Effector memory CD4-positive, alpha-beta T cell (primary cell): Measurements from ENCODE around the gene ADAMTS19.

Experiments used
- DNase-seq, 3 donors: peaks; one replicate each; pipeline ENCODE4 v3.0.0-alpha.2; 2020
- H3K27ac ChIP-seq: 2 replicates; pipeline ENCODE4 v1.7.0; 2013; ENCODE audit warnings: mild to moderate bottlenecking, low read length, moderate library complexity; ENCODE audit not compliant: insufficient read depth, poor library complexity, severe bottlenecking
- H3K27me3 ChIP-seq: replicated peaks from 2 replicates; pipeline ENCODE4 v1.7.0; 2013; ENCODE audit warnings: mild to moderate bottlenecking, low read length; ENCODE audit not compliant: insufficient read depth, control insufficient read depth, poor library complexity, severe bottlenecking
- H3K36me3 ChIP-seq: 2 replicates; pipeline ENCODE4 v1.7.0; 2013; ENCODE audit warnings: mild to moderate bottlenecking, low read length, moderate library complexity; ENCODE audit not compliant: control insufficient read depth, insufficient read depth
- H3K4me1 ChIP-seq: 2 replicates; pipeline ENCODE4 v1.7.0; 2013; ENCODE audit warnings: low read length, mild to moderate bottlenecking; ENCODE audit not compliant: control insufficient read depth, insufficient read depth, poor library complexity, severe bottlenecking
- H3K4me3 ChIP-seq: 2 replicates; pipeline ENCODE4 v1.7.0; 2013; ENCODE audit warnings: low read length, low read depth, mild to moderate bottlenecking; ENCODE audit not compliant: insufficient read depth, poor library complexity, severe bottlenecking
- H3K9me3 ChIP-seq: 2 replicates; pipeline ENCODE4 v1.7.0; 2013; ENCODE audit warnings: mild to moderate bottlenecking, low read length, moderate library complexity; ENCODE audit not compliant: control insufficient read depth

Gene ADAMTS19

GRCh38 chr5:129438322-129438721 is 21.8 kb upstream of the ADAMTS19 start:
- no peak for DNase-seq
- Histone ChIP-seq H3K4me3 (no peak overlapping the region), H3K27ac (no peak overlapping the region), H3K9me3 (no peaks in the 10 kb centered on the region), H3K36me3 (no peaks in the 10 kb centered on the region), H3K4me1 (no peaks in the 10 kb centered on the region), H3K27me3 (no peaks in the 10 kb centered on the region)

- Histone ChIP-seq H3K27me3 (no peaks in the 10 kb centered on the region), H3K27ac (no peak overlapping the region), H3K4me1 (no peaks in the 10 kb centered on the region), H3K4me3 (no peak overlapping the region), H3K36me3 (no peaks in the 10 kb centered on the region), H3K9me3 (no peaks in the 10 kb centered on the region)
- DNase-seq, result no peak
These were observed 19.7 kb upstream of the ADAMTS19 start for GRCh38 chr5:129440424-129440823.

GRCh38 chr5:129441096-129441495 is 19.0 kb upstream of the ADAMTS19 start:
- no peak overlapping the region for H3K4me3 ChIP-seq
- no peak for DNase-seq
- no peaks in the 10 kb centered on the region for H3K4me1 ChIP-seq
- H3K27ac ChIP-seq, result no peak overlapping the region
- no peaks in the 10 kb centered on the region for H3K9me3 ChIP-seq
- H3K36me3 ChIP-seq, result no peaks in the 10 kb centered on the region
- H3K27me3 ChIP-seq, result no peaks in the 10 kb centered on the region

GRCh38 chr5:129445379-129445778 is 14.7 kb upstream of the ADAMTS19 start:
- Histone ChIP-seq H3K9me3 (no peaks in the 10 kb centered on the region), H3K4me1 (no peaks in the 10 kb centered on the region), H3K4me3 (no peak overlapping the region), H3K27me3 (no peaks in the 10 kb centered on the region), H3K36me3 (no peaks in the 10 kb centered on the region), H3K27ac (no peak overlapping the region)
- no peak for DNase-seq

GRCh38 chr5:129447968-129448367 is 12.1 kb upstream of the ADAMTS19 start:
- no peaks in the 10 kb centered on the region for H3K4me1 ChIP-seq
- no peak for DNase-seq

GRCh38 chr5:129448654-129449053 is 11.4 kb upstream of the ADAMTS19 start:
- Histone ChIP-seq H3K4me1 (no peaks in the 10 kb centered on the region), H3K9me3 (no peaks in the 10 kb centered on the region), H3K36me3 (no peaks in the 10 kb centered on the region), H3K27ac (no peak overlapping the region), H3K27me3 (no peaks in the 10 kb centered on the region), H3K4me3 (no peak overlapping the region)
- DNase-seq, result no peak

More at GRCh38 chr5:129447968-129448367, 12.1 kb upstream of the ADAMTS19 start:
- Histone ChIP-seq H3K9me3 (no peaks in the 10 kb centered on the region), H3K36me3 (no peaks in the 10 kb centered on the region), H3K27me3 (no peaks in the 10 kb centered on the region), H3K4me3 (no peak overlapping the region), H3K27ac (no peak overlapping the region)

GRCh38 chr5:129454461-129454860 is 5.6 kb upstream of the ADAMTS19 start:
- Histone ChIP-seq H3K36me3 (no peaks in the 10 kb centered on the region), H3K27me3 (no peaks in the 10 kb centered on the region), H3K27ac (no peak overlapping the region), H3K4me3 (no peak overlapping the region), H3K9me3 (no peaks in the 10 kb centered on the region), H3K4me1 (no peaks in the 10 kb centered on the region)
- DNase-seq, result no peak

GRCh38 chr5:129459450-129459776 is 685 bp upstream of the ADAMTS19 start:
- Histone ChIP-seq H3K36me3 (no peaks in the 10 kb centered on the region), H3K4me1 (no peaks in the 10 kb centered on the region), H3K27ac (no peak overlapping the region), H3K27me3 (no peaks in the 10 kb centered on the region), H3K4me3 (no peak overlapping the region), H3K9me3 (no peaks in the 10 kb centered on the region)
- no peak for DNase-seq

- DNase-seq, result no peak
- Histone ChIP-seq H3K9me3 (no peaks in the 10 kb centered on the region), H3K27ac (no peak overlapping the region), H3K27me3 (no peaks in the 10 kb centered on the region), H3K4me3 (no peak overlapping the region), H3K36me3 (no peaks in the 10 kb centered on the region), H3K4me1 (no peaks in the 10 kb centered on the region)
These were observed 506 bp downstream of the ADAMTS19 start for GRCh38 chr5:129460672-129460935.

- Histone ChIP-seq H3K4me3 (no peak overlapping the region), H3K4me1 (no peaks in the 10 kb centered on the region), H3K9me3 (no peaks in the 10 kb centered on the region)
These were observed 1.0 kb downstream of the ADAMTS19 start for GRCh38 chr5:129460936-129461710.

More at GRCh38 chr5:129460936-129461710, 1.0 kb downstream of the ADAMTS19 start:
- no peak for DNase-seq
- Histone ChIP-seq H3K27ac (no peak overlapping the region), H3K36me3 (no peaks in the 10 kb centered on the region), H3K27me3 (no peaks in the 10 kb centered on the region)
